Activated effector memory CD4-positive, alpha-beta T cell treated with Interleukin-2 at 50 U/mL for 16 hours (primary cell): ENCODE data around the gene GALNT1.

ENCODE experiments used
- DNase-seq: peaks from one replicate; pipeline ENCODE4 v3.0.0-alpha.2; 2020

GALNT1 gene

DNA sequence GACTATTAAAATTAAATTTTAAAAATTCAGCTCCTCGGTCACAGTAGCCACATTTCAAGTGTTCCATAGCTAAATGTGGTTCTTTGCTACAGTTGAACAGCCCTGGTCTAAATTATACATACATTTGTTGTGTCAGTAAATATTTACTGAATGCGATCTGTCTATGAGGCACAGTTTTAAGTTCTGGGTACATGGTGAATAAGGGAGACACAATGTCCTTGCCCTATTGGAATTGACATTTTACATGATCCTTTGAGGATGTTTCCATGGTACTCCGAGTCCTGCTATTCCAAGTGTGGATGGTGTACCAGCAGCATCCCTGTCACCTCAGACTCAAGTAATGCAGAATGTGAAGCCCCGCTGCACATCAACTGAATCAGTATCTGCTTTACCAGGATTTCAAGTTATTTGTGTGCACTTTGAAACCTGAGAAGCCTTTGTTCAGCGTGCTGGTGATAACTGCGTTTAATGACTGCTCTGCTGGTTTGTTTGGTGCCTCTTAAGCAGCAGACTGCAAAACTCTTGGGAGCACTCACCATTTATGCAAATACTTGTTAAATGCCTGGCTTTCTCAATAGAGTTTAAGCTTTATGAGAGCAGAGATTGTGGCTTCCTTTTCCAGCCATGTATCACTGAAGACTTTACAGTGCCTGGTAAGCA is 1.5 kb downstream of the GALNT1 start:
- DNase-seq: no peak

DNA sequence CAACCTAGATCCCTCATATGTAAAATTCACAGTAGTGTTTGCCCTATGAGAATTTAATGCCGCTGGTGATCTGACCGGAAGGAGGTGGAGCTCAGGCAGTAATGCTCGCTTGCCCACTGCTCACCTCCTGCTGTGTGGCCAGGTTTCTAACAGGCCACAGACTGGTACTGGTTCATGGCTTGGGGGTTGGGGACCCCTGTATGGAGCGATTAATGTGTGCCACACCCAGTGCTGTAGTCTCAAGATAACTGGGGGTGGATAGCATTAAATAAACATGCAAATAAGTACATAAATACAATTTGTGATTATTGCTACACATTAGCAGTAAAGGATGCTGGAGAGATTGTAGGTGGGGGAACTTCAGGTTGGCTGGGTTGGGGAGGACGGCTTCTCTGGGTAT is 3.2 kb downstream of the GALNT1 start:
- no peak for DNase-seq

DNA sequence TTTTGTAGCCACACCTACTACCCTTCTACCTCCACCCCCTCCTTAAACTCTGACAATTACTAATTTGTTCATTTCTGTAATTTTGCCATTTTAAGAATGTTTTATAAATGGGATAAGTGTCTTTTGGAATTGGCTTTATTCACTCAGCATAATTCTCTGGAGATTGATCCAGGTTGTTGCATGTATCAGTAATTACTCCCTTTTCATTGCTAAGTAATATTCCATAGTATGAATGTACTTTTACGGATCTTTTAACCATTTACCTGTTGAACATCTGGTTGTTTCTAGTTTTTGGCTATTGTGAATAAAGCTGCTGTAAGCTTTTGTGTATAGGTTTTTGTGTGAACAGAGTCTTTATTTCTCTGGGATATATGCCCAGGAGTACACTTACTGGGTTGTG is 4.1 kb downstream of the GALNT1 start:
- DNase-seq: no peak

DNA sequence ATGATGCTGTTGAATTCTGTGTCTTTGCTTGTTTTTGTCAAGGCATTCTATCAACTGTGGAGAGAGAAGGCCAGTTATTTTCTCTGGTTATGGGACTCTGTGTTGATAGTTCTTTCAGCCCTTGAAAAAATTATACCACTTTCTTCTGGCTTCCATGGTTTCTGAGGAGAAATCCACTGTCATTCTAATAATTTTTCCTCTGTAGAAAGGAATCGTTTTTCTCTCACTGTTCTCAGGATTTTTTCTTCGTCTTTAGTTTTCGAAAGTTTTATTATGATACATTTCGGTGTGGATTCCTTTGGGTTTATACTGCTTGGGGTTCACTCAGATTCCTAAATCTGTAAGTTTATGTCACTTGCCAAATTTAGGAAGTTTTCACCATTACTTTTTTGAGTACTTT is 6.6 kb downstream of the GALNT1 start:
- no peak for DNase-seq

DNA sequence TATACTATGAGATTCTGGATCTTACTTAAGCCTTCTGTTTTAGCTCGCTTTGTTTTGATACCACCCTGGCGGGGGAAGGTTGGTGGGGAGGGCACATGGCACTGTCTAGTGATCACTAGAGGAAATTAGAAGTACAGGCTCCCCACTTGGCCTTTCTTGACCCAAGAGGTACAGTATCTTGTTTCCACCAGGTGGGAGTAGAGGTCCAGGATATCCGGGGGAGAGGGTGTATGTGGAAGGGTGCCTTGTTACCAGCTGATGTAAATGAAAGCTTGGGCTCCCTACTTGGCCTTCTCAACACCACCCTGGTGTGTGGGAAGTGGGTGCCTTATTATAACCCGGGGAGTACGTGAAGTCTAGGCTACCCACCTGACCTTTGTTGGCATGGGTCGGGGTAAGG is 7.5 kb downstream of the GALNT1 start:
- DNase-seq: peak; percentile 2

DNA sequence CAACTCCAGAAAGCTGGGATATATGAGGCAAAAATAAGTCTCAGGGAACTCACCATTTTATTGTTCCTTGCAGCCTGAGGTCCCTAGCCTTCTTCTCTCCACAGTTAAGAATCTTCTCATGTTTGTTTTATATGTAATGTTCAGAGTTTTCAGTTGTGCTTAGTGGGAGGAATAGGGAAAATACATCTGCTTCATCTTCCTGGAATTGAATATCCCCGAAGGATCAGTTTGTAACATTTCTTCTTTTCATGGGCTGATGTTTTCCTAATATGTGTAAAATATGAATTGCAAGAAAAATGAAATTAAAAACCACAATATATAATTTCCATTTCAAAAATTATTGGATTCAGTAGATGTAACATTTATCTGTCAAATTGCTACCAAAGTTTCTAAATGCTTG is 8.0 kb downstream of the GALNT1 start:
- no peak for DNase-seq

DNA sequence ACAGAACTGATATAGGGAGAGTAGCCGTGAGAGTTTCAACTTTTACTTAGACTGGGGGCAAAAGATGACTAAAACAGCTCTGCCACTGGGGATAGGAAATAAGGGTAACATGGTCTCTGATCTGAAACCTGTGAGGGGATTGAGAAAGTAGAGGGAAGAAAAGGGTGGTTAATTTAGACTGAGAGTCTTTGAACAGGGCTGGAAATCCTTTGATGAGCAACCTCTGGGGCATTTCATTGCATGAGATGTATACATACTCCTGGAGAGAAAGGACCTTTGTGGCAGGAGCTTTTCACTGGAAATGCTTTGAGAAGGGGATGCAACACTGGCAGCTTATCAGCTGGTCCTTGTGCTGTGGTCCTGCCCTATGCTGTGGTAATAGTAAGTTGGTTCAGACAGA is 9.4 kb downstream of the GALNT1 start:
- DNase-seq: no peak

DNA sequence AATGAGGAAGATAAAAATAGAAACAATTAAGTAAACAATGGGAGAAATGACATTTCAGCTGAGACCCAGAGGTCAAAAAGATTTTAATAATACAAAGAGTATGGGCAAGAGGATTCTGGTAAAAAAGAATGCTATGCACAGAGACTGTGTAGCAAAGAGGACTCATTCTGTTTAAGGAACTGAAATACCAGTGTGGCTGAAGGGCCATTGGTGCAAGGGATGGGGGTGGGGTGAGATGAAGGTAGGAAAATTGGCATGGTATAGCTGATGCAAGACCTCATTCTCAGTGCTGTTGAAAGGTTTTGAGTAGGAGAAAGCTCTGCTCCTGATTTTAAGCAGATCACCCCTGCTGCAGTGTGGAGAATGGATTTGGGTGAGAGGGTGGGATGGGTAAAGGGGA is 10.8 kb downstream of the GALNT1 start:
- no peak for DNase-seq

DNA sequence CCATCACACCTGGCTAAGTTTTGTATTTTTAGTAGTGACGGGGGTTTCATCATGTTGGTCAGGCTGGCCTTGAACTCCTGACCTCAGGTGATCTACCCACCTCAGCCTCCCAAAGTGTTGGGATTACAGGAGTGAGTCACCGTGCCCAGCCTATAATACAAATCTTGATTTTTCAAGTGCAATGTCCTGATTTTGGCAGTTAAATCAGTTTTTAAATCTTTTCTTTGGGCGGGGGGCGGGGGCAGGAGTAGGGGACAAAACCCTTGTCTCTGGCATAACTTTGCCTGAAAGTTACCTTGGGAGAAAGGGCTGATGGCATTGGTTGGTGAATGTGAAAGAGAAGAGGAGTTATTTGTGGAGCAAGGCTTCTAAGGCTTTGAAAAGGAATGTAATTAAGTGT is 12.3 kb downstream of the GALNT1 start:
- DNase-seq: no peak

DNA sequence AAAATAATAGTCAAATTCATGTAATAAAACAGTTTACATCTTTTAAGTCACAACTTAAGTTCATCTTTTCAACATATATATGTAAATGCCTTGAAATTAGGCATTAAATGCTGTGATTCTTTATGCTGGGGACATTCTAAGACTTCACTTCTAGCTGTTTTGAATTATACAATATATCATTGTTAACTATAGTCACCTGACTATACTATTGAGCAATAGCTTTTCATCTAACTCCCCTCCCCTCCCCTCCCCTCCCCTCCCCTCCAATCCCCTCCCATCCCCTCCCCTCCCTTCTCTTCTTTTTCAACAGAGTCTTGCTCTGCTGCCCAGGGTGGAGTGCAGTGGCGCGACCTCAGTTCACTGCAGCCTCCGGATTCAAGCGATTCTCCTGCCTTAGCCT is 16.2 kb downstream of the GALNT1 start:
- DNase-seq: no peak

DNA sequence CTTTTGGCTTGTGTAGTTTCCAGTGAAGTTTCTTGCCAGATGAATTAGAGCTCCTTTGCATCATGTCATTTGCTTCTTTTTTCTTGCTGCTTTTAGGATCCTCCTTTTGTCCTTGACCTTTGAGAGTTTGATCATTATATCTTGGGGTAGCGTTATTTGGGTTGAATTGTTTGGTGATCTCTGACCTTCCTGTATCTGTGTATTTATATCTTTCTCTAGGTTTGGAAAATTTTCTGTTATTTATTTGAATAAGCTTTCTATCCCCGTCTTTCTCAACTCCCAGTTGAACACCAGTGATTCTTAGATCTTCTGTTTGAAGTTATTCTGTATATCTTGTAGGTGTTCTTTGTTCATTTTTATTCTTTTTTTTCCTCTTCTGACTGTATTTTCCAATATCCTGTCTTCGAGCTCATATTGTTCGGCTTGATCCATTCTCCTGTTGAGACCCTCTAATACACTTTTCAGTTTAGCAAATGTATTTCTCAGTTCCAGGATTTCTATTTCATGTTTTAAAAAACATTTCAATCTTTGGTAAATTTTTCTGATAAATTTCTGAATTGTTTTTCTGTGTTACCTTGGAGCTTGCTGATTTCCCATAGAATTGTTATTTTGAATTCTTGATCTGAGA is 20.8 kb downstream of the GALNT1 start:
- no peak for DNase-seq

DNA sequence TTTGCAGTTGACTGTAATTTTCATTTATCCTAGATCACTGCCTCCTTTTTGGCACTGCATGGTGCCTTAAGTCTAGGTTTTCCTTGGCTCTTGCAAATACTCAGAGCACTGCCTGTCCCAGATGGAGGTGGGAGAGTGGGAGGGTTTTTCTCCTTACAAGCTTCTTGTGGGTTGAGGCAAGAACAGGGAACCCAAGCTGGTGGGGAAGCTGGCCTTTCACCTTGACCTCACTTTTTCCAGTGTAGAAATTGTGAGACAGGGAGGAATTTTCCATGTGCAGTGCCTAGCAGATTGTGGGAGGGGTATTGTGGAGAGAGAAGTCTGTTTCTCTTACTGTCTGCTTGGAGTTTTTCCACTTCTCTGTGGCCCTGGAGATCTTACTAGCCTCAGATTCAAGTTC is 21.5 kb downstream of the GALNT1 start:
- DNase-seq: no peak

DNA sequence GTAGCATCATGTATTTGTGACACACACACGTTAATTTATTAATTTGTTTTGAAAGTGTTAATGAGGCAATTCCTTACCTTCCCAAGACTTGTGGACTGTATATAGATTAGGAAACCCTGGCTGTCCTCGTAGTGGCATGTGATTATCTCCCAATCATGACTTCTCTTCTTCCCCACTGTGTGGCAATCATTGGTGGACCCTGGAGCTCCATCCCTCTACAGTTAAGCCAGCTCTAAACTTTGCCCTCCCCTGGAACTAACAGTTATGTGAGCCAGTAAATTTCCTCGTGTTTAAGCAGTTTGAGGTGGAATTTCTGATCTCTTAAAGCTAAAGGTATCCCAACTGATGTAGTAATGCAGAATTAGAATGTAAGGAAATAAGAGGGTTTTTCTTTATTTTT is 22.0 kb downstream of the GALNT1 start:
- no peak for DNase-seq

DNA sequence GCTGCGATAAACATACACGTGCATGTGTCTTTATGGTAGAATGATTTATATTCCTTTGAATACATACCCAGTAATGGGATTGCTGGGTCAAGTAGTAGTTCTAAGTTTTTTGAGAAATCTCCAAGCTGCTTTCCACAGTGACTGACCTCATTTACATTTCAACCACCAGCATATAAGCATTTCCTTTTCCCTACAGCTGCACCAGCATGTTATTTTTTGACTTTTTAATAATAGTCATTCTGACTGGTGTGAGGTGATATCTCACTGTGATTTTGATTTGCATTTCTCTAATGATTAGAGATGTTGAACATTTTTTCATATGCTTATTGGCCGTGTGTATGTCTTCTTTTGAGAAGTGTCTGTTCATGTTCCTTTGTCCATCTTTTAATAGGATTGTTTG is 22.8 kb downstream of the GALNT1 start:
- DNase-seq: no peak

DNA sequence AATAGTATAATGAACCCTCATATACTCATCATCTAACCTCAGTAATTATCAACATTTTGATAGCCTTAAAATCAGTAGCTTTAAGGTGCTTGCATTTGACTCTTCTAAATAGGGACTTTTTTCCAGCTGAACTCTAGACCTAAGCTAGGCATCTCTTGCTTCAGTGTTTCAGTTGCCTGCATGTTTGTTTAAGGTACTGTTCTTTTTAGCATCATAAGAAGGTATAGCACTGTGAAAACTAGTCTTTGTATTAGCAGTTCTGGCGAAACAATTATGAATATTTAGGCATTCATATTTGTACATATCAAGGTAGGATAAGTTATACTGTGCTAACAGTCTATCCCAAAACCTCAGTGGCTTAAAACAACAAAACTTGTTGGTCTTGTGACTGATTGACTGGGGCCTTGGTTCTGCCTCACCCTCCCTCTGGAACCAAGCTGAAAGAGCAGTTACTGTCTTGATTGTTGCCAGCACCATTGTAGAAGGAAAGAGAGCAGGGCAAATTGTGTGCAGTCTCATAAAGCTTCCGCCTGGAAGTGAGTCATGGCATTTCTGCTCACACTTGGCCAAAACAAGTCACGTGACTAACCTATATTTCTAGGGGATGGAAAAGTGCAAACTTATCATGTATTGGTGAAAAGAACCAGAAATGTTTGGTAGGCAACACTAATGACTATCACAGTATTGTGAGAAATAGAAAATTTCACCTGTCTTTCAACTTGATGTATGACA is 24.3 kb downstream of the GALNT1 start:
- no peak for DNase-seq

DNA sequence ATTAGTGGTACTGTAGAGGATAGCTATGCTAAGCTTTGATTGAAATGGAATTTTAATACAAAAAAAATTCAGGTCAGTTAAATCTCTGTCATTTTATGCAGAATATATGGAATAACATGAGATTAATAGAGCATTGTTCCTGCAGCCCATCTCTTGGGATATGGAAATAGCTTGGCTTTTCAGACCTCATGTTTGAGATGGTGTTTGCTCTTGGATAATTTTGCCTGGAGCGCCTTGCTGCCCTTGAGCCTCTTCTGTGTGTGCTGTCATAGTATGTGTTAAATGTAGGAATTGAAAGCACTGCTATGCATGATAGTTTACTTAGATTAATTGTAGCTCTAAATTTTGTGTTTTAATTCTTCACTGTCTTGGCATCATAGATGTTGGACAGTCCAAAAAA is 27.7 kb downstream of the GALNT1 start:
- DNase-seq: no peak

DNA sequence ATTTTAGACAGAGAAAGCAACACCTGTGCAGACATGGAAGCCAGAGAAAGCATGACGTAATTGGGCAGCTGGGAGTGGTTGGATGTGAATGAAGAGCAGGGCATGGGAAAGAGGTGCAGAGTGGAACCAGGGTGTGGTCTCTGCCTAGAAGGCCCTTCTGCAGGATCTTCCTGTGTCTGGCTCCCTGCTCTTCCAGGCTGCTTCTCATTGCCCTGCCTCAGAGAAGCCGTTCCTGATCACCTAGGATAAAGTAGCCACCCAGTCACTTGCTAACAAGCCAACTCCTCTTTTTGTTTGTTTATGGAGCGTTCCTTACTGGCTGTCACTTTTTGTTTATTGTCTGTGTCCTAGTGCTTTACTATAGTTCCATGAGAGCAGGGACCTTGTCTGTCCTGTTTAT is 28.5 kb downstream of the GALNT1 start:
- DNase-seq: no peak

DNA sequence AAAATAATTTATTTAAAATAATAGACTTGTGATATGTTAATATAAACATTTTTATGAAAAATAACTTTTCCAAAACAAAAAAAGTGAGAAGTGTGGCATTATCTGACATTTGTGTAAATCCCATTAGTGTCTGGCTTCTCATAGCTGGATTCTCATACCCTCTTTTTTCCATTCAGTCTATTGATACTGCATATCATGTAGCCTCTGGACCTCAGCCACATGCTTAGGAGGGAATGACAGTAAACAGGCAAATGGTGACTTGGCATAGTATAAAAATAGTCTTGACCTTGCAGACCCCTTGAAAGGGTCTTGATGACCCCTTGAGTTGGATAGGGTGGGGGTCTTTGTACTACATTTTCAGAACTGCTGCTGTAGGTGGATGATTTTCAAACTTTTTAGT is 29.2 kb downstream of the GALNT1 start:
- DNase-seq: no peak

DNA sequence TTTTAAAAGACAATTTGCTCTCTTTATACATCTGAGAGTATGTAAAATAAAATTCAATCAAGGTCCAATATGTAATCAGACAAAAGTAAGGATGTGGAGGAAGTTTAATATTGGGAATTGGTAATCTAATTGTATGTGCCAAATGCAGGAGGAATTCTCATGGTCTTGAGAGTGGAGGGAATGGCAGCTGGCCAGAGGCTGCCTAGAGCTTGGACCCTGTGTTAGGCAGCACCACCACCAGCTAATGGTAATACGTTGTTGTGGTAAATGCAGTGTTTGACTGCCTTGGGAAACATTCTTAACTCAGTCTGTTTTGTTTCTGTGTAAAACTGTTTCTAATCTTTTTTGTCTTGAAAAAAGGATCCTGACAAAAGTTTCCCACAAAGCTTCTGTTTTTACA is 30.0 kb downstream of the GALNT1 start:
- no peak for DNase-seq

DNA sequence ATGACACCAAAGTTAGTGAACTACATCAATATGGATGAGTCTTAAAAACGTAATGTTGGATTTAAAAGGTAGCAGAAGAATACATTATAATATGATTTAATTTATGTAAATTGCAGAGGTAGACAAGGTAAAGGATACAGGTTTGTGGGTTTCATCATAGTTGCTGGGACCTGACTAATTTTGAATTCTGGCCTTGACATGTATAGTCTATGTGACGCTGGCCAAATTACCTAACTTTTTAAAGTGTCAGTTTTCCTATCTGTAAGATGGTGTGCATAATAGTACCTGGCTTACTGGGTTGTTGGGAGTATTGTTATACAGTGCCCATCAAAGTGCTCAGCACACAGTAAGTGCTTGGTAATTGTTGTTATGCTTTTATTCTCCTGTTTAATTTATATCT is 34.5 kb downstream of the GALNT1 start:
- DNase-seq: no peak

DNA sequence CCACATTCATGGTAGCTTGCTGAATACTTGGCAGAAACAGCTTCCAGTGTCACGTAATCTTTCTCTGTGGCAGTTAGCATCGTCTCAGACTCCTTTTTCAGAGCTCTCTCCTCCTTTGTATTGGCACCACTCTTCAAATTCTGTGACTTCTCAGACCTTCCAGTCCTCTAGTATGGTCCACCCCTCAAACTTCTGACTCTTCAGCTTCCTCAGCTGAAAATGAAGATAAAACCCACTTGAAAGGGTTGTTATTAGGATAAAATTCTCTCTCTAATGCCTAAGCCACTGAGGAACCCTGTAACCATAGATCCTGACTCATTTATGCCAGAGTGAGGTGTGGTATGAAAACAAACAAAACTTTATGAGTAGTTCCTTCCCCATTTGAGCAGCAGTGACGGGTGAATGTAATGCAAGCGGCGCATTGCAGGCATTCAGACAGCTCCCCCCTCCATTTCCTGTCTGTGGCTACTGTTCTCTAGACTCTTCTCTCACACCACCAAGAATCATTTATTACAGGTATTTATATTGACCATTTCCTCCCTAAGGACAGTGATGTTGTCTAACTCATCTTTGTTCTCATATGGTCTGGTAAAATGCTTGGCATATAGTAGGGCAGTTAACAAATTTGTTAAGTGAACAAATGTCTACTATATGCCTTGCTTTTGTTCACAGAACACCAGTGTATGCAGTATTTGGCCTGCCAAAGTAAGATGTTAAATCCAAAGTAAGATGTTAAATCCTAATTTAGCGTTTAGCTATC is 35.3 kb downstream of the GALNT1 start:
- DNase-seq: peak; percentile 33

DNA sequence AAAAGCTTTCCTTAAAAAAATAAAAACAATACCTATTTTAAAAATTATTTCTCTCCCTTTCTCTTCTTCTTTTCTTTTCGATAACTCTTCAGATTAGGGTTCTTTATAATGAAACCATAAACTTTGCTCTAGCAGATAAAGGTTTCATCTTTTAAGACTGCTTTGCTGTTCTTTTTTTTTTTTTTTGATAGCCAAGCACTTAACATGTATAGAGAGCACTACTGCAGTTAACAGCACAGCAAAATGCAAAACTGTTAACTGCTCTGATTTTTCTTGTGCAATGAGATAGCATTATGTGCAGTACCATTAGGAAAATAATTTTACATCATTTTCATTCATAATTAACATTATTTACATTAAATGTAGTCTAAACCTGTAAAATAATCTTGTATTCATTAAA is 36.3 kb downstream of the GALNT1 start:
- DNase-seq: no peak

DNA sequence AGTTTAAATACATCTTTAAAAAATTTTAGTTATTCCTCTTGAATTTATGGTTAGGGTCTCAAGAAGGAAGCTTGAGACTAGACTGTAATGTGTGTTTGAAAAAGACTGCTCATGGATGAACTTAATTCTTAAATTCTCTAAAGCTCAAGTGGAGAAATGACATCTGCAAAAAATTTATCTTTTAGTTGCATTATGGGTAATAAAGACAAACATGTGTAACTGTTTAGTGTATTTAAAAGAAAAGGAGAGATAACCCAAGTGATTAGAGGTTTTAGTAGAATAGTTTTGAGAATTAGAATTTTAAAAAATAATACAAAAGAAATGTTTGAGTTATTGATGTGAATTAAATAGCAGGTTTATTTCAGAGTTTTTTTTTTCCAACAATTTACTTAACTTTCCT is 36.7 kb downstream of the GALNT1 start:
- DNase-seq: no peak

DNA sequence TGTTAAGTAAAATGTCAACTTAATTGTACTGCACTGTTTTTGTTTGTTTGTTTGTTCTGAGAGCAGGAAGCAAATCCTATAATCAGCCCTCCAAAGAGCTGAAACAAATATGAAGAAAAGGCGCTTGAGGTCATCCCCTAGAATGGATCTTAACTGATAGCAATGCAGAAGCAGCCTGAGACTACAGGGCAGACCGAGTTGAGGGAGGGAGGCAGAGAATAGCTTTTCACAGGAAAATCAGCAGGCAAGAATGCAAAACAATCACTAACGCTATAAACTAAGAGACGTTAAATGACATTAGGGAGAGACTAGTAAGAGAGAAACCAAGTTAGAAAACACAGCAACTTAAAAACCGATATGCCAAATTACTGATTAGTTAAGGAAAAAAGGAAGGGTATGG is 37.2 kb downstream of the GALNT1 start:
- no peak for DNase-seq
